Daoy (cell line): ENCODE measurements around the gene RANBP3. TPM values are rescaled to one million over a fixed set of nuclear protein-coding genes. Genes with fewer than 3 reads are reported as not detected.
A peak's percentile ranks its signal among the peaks of the same experiment; 100 is the strongest.
"Not testable (repeated sequence)": the region's sequence is repeated elsewhere in the genome, so short reads cannot be mapped to it uniquely, and the experiment has no call there.

Source experiments
- DNase-seq: peaks from one replicate; pipeline ENCODE4 v3.0.0-alpha.2; 2015; ENCODE audit warnings: low read depth
- total RNA-seq: library from RNA; depleted of rRNA; stranded (reverse); fragments of >200 nt; shearing (Covaris generic); gene quantifications from 2 replicates; pipeline ENCODE4 v1.2.3, GENCODE V29; 2014

Gene RANBP3
- total RNA-seq, 1 experiment from 2014 or later = 64.5 TPM

DNA sequence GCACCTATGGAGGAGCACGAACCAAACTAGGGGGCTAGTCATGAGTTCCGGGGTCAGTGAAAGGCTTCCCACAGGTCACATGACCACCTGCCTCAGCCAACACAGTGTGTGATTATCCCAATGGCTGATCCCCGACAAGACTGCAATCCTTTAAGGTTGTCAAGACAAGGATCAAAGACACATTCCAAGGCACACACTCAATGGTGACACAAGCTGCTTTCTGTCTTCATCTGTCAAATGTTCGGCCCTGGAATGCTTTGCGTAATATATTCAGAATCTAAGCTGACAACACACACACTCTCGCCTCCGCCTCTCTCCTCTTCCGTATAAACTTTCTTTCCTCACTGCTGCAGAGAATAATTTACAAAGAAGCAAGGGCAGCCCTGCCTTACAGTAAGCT is 11.7 kb downstream of the RANBP3 start:
- DNase-seq = no peak

GRCh38 chr19:5964816-5965565 is 12.9 kb downstream of the RANBP3 start:
- DNase-seq = no peak

GRCh38 chr19:5963855-5964254 is 14.1 kb downstream of the RANBP3 start:
- no peak for DNase-seq

- not testable (repeated sequence) for DNase-seq
Observed at GRCh38 chr19:5963259-5963658, 14.7 kb downstream of the RANBP3 start.

DNA sequence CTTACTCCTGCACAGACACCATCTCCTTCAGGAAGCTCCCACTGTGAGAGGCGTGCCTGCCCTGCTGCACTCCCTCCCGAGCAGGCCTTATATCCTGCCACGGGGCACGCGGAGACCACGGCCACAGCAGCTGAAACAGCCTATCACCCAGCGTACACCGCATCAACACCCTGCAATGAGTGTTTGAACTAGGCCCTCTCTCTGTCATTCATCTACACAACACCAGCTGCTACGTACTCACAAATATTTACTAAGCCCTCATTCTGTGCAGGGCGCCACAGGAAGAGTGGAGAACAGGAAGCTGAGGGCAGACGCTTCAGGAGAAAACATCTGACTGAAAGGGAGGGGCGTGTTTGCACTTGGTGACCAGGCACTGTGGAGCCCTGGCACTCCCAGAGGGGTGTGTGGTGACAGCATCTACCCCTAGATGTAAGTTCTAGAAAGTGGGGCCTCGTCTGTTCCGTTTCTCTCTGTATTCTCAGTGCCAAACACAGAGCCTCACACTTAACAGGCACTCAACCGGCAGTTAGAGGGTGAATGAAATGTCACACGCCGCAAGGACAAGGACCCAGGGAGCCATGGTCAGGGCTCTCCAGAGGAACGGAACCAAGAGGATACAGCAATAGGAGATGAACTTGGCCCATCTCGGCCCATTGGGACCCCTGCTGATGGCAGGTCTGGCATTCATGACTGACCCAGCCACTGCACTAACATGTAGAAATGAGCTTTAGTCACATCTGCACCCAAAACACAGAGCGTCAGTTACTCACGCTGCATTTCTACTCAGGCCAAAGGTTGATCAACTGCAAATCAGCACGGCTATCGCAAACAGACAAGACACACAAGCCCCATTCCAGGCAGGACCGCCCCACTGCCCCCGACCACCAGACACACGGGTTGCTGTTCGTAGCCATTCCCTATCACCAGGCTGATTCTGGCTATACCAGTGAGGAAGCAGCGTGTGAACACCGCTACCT is 15.7 kb downstream of the RANBP3 start:
- DNase-seq = no peak

DNA sequence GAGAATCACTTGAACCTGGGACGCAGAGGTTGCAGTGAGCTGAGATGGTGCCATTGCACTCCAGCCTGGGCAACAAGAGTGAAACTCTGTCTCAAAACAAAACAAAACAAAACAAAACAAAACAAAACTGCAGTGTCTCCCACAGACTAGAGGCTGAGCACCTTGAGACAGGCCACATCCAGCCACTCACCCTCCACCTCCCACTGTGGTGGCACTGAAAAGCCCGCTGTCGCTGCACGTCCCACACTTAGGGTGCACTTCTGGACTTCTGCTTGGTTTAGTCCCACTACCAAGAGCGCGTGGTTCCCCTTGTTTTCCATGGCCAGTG is 16.3 kb downstream of the RANBP3 start:
- not testable (repeated sequence) for DNase-seq

DNA sequence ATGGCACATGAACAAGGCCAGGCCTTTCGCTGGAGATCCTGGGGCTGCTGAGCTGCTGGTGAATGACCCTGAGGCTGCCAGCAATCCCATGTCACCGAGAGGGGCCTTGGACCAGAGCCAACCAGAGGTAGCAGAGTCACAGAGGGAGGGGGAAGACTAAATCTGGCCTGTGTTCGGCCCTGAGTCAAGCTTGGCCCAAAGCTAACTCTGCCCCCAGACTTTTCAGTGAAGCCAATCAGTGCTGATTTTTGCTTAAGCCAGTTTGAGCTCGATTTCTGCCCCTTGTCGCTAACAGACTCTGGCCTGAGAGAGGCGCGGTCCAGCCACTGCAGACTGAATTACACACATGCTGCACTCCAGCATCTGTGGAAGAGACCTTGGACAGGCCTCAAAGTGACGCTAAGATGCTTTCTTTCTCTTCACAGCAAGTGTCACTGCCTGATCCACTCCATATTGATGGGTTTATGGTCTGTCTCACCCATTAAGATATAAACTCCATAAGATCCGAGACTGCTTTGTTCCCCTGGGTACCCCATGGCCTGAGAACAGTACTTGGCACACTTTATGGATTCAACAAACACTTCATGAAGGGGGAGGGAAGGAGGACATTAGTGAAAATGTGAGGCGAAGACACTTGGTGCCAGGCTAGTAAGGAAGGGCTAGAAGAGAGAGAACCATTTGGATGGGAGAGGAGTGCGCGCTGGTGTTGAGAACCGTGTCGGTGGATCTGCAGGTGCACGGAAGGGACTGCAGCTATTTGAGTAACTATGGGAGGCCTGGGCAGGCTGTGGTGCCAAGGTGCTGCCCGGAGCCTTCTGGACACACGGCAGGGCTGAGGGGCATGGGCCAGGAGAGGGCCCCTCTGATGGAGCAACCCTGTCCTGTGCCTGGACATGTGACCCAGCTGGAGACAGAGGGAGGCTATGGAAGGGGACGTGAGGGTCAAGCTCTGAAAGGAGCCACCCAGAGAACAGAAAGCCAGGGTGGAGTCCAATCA is 17.6 kb downstream of the RANBP3 start:
- DNase-seq = no peak

GRCh38 chr19:5959260-5960004 is 18.5 kb downstream of the RANBP3 start:
- DNase-seq = no peak

DNA sequence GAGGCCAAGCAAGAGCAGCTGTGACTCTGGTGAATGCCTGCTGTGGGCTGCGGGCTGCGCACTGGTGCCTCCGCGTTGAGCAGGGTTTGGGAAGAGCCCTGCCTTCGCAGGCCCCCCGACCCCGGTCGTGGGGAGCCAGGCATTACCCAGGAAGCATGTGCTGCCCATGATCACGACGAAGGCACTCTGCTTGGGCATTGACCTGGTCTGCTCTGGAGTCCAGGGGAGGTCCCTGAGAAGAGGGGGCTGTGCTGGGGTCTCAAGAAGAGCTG is 19.2 kb downstream of the RANBP3 start:
- no peak for DNase-seq

DNA sequence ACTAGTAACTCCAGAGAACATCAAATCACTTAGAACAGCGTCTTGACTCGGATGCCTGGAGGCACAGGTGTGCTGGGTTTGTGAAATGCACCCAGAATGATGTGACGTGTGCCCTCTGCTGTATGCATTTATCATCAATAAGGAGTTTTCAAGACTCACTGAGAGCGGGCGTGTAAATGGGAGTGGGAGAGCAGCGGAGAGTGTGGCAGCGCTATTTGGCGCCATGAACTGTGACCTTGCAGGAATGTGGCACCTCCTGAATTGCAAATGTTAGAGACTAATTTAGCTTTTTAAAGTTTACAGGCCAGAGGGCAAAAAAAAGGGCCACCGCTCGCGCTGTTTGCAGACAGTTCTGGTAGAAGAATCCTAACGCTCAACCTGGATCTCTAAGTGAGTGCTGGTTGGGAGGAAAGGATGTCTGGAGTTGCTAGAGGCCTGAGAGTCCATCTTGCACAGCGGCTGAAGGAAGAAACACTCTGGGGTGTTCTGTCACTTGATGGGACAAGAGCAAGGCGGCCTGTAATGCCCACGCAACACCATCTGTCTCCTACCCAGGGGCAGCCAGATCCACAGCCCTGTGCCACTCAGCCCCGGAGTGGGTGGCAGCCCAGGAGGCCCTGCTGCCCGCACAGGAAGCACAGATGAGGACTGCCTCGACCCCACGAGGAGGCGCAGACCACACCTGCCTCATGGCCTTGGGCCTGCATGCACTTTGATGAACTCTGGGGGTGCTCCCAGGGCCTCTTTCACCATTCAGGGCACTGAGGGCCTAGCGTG is 19.7 kb downstream of the RANBP3 start:
- DNase-seq = no peak

DNA sequence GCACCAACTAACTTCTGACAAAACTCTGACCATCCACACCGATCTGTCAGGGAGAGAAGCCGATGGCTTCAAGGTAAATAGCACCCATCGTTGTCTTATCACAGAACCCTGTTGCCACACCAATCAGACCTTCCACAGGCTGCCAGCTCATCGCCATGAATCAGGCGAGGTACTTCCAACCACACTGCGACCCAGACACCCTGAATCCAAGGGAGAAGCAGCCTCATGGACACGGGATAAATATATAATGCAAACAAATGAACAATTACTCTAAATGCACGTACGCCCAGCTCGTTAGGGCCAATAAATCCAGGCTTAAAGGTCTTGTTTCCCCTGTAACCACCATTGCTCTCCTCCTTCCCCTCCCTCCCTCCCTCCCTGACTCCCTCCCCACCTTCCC is 20.8 kb downstream of the RANBP3 start:
- DNase-seq = peak; percentile 66

DNA sequence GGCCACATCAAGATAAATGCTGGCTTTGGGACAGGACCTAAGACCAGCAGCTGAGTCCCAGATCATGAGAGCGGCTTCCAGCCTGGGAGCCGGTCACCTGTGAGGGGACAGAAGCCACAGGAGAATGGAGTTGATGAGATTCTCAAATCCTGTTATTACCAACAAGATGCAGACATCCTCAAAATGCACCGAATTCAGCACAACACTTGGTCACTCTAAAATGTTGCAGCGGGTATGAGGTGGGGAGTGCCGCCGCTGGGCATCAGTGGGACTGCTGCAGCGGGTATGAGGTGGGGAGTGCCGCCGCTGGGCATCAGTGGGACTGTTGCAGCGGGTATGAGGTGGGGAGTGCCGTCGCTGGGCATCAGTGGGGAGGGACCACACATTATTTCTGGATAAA is 21.2 kb downstream of the RANBP3 start:
- DNase-seq = no peak

DNA sequence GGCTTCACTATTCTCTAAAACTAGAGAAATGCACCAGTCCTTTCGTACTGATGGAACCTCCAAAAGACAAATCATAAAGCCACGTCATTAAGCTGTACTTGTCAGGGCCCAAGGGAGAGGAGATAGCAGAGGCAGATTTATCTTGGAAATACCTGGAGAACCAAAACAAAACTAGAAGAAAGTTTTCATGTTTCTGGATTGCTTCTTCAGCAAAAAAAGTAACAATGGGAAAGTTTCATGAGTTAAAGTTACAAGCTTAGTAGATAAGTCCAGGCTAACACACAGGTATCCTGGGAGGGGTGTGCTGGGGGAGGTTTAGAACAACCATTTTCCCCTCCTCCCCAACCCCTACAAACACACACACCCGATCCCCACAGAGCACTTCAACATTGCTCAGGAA is 21.6 kb downstream of the RANBP3 start:
- DNase-seq = no peak

DNA sequence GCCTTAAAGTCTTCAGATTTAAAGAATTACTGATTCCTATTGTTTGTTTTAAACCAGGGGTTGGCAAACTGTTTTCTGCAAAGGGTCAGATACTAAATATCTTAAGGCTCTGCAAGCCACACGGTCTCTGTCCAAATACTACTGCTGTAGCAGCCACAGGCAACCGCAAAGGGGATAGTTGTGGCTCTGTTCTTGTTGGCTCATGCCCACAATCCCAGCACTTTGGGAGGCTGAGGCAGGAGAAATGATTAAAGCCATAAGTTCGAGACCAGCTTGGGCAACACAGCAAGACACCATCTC is 22.4 kb downstream of the RANBP3 start:
- no peak for DNase-seq

DNA sequence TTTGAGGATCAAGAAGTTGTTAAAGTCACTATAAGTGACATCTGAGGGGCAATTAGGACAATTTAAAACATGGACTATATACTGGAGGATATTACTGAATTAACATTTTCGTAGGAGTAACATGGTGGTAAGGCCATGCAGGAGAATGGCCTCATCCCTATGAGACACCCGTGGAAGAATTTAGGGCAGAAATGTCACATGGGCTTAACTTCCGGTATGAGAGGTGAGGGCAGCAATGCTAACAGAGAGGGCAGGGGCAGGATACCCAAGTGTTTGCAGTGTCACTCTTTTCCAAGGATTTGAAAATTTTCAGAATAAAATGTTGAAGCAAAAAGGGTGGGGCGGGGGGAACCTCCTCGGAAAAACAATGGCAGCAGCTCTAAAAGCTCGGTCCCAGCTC is 23.6 kb downstream of the RANBP3 start:
- DNase-seq = peak; percentile 25

GRCh38 chr19:5953680-5954213 is 24.2 kb downstream of the RANBP3 start:
- DNase-seq = peak; percentile 24

- DNase-seq = no peak
Observed at GRCh38 chr19:5953030-5953589, 24.8 kb downstream of the RANBP3 start.

DNA sequence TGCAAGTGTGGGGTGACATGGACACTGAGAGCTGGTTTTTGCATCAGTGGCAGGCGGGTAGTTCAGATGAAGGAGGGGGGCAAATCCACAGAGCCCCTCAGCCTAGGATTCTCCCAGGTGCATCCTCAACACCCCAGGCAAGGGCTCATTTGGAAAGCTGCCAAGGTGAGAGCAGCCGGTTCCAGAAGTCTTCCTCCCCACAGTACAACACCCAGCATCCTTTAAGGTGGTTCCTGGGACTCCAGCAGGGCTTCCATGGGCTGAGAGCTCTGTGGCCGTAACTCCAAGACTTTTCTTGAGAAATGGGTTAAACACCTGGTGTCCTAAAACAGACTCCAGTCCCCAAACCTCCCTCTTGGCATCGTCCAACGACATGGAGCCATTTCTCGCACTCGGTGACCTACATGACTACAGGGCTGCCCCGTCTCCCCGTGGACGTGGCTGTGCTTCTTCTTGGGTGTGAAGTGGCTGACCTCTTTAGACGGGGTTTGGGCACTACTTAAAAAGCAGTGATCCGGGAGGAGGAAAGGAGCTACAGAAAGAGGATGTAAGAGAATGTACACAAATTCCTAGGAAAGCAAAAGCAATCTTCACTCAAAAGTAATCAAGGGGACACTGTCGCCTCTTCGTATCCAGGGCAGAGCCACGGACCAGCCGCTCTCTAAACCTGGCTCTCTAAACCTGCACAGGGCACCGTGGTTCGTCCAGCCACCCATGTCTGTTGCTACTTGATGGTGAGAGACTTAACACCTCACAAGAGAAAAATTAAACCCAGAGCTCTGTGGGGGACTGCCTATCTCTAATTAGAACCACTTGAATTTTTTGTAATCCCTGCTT is 25.5 kb downstream of the RANBP3 start:
- DNase-seq = no peak

DNA sequence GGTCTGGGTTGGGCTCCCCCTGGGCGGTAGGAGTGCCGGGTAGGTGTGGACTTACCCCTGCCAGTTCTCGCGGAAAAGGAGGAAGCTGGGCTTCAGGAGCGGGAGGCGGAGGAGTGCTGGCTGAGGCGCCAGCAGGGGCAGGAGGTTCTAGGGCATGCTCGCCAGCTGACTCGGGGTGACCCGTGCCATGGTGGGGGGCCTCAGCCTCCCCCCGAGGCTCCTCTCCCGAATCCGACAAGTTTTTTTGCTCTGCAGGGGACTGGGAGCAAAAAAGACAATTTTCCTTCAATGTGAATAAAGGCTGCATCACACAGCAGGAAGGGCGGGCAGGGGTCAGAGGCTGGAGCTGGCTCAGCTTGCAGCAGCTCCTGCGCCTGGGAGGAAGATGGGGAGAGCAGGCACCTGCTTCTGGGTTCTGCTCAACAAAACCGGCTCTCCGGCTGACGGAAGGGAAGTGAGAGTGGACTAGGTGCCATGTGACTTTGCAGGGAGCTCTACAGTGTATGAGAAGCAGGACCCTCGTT is 26.5 kb downstream of the RANBP3 start:
- no peak for DNase-seq
